GM19035 (cell line): Measurements from ENCODE around the gene MAGEA9B.
"Not testable (repeated sequence)": the region's sequence is repeated elsewhere in the genome, so short reads cannot be mapped to it uniquely, and the experiment has no call there.

Experiments used
- ATAC-seq: cut with Tn5 transposase; IDR thresholded peaks from one replicate; pipeline ENCODE4 v1.9.1; 2021; ENCODE audit not compliant: unreplicated experiment

MAGEA9B gene

GRCh38 chrX:149539283-149540130 lies 47.8 kb downstream of the MAGEA9B start:
- peak; percentile 46 for ATAC-seq

DNA sequence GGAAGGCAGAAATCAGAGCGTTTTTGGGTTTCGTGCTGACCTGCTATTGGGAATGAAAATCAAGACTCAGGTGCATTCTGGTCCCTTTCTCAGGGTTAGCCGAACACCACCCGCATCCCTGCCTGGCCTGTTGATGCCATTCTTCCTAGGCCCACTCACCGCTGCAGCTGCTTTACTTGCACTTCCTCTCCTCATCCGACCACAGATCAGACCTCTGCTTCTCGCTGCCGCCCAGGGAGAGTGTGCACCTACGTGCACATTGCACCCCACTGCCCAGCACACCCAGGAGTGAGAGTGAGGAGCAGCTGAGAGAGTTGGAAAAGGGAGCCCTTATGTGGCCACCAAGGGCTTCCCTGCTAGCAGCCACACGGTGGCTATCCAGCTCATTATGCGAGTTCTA lies 49.8 kb downstream of the MAGEA9B start:
- ATAC-seq: not testable (repeated sequence)

DNA sequence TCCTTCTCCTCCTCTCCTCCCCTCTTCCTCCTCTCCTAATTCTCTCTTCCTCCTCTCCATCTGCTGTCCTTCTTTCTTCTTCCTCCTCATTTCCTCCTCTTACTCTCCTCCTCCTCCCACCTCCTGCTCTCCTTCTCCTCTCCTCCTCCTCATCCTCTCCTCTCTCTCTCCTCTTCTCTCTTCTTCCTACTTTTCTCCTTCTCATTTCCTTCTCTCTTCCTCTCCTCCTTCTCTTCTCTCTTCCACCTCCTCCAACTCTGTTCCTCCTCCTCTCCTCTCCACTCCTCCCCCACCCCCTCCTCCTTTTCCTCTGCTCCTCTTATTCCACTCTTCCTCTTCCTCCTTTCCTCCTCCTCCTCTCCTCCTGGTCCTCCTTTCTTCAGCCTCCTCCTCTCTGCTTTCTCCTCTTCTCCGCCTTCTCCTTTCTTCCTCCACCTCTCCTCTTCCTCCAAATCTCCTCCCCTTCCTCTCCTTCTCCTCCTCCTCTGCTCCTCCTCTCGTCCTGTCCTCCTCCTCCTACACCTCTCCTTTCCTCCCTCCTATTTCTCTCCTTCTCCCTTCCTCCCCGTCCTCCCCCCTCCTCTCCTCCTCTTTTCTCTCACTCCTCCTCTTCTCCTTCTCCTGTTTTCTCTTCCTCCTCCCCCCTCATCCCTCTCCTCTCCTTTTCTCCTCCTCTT lies 52.2 kb downstream of the MAGEA9B start:
- ATAC-seq: not testable (repeated sequence)

DNA sequence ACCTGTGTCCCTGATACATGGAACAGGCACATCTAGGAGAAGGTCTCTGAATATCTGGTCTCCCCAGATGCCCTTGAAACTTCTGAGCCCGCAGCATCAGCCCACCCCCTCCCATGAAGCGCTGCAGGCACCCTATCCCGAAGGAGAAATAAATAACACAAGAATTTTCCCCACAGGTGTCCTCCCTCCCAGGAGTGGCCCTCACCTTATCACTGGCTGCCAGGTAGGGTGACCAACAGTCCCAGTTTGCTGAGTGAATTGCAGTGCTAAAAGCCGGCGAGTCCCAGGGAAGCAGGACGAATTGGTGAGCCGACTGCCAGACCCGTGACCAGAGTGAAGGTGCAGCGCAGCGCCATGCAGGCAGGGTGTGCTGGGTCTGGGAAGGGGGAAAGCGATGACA lies 53.3 kb downstream of the MAGEA9B start:
- not testable (repeated sequence) for ATAC-seq

DNA sequence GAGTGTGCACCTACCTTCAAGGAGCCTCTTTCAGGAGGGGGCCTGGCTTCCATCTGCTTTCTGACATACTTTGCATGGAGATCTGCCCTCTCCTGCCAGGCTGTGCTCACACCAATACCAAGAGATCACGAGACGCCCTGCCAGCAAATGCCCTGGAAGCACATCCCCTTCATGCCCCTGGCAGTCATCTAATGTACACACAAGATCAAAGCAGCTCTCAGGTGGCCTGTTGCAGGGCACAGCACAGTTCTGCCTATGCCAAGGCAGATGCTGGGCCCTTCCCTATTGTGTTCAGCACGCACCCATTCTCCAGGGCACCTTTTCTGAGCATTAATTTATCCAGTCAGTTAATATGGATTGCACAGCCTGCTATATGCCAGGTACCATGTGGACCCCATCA lies 54.4 kb downstream of the MAGEA9B start:
- not testable (repeated sequence) for ATAC-seq
